Activated CD8-positive, alpha-beta T cell treated with anti-CD3 and anti-CD28 coated beads, Interleukin-2, amount 10 ng/mL, durations not matched to agents 7 days and 5 days (primary cell): ENCODE results near the gene VSTM2B. TPM values are rescaled to one million over a fixed set of nuclear protein-coding genes. Genes with fewer than 3 reads are reported as not detected.

Experiments
- ATAC-seq: fragments of 150-1000 bp; cut with Tn5 transposase; one replicate; pipeline ENCODE4 v1.10.0; 2021; ENCODE audit warnings: moderate library complexity
- CTCF ChIA-PET: fragments of 350-600 bp; sonication (Branson Sonifier 250); formaldehyde crosslinking; loops from one replicate; lab custom pipeline; 2021; ENCODE audit warnings: antibody characterized with exemption; lab: Charles Lee
- POLR2A ChIA-PET: fragments of 350-600 bp; sonication (Branson Sonifier 250); formaldehyde crosslinking; loops from one replicate; lab custom pipeline; 2021; ENCODE audit warnings: antibody characterized with exemption; lab: Charles Lee
- DNase-seq: peaks from one replicate; pipeline ENCODE4 v3.0.0-alpha.2; 2020
- H3K27ac Mint-ChIP-seq: one replicate; pipeline ENCODE4 v1.8.0; 2021; ENCODE audit warnings: mild to moderate bottlenecking, mixed read lengths
- H3K27me3 Mint-ChIP-seq: one replicate; pipeline ENCODE4 v1.8.0; 2021; ENCODE audit warnings: low read depth, mixed read lengths
- H3K36me3 Mint-ChIP-seq: one replicate; pipeline ENCODE4 v1.8.0; 2021; ENCODE audit warnings: low read depth, mixed read lengths
- H3K4me1 Mint-ChIP-seq: one replicate; pipeline ENCODE4 v1.8.0; 2021; ENCODE audit warnings: low read depth, mixed read lengths
- H3K4me3 Mint-ChIP-seq: one replicate; pipeline ENCODE4 v1.8.0; 2021; ENCODE audit warnings: mild to moderate bottlenecking, mixed read lengths
- H3K9me3 Mint-ChIP-seq: one replicate; pipeline ENCODE4 v1.8.0; 2022; ENCODE audit warnings: mixed read lengths; ENCODE audit not compliant: insufficient read depth
- total RNA-seq, 2 experiments: library from RNA; stranded (reverse); gene quantifications; one replicate each; pipeline ENCODE4 v1.2.3, GENCODE V29; 2021

Gene VSTM2B
- total RNA-seq, 2 experiments from 2014 or later, result not detected

DNA sequence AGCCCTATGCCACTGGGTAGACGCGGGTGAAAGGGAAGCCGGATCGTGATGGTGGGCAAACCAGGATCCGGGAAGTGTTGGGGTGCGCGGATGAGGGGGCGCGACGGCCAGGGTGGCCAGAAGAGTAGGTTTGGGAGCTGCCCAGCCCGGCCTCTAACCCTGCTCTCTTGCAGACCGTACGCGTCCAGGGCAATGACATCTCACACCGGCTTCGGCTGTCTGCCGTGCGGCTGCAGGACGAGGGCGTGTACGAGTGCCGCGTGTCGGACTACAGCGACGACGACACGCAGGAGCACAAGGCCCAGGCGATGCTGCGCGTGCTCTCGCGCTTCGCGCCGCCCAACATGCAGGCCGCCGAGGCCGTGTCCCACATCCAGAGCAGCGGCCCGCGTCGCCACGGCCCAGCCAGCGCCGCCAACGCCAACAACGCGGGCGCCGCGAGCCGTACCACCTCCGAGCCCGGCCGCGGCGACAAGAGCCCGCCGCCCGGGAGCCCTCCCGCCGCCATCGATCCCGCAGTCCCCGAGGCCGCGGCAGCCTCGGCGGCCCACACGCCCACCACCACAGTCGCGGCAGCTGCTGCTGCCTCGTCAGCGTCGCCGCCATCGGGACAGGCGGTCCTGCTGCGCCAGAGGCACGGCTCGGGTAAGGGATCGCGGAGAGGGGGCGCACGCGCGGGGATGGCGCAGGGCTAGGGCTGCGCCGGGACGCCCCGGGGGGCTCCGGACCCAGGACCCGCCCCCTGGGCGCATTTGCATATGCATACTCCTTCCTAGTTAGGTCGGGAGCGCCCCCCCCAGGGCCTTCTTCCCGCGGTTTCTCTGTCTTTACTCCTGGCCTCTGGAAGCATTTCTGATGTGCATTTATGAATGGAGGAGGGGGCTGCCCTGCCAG, 4.1 kb downstream of the VSTM2B start:
- H3K9me3 Mint-ChIP-seq, result no peaks in the 10 kb centered on the region
- no peak overlapping the region for H3K27ac Mint-ChIP-seq
- DNase-seq, result no peak
- no peaks in the 10 kb centered on the region for H3K36me3 Mint-ChIP-seq
- peaks cover 53% of the 10 kb centered on the region for H3K27me3 Mint-ChIP-seq
- ATAC-seq, result no peak
- ChIA-PET CTCF (interaction anchor here (1.1 to 1.8 kb wide), 2 partner anchors 9 to 62 kb away, joined by 3 to 5 read pairs; no protein-coding TSS in a partner anchor), POLR2A (no interaction called here)
- peak overlapping the region; percentile 34 for H3K4me3 Mint-ChIP-seq
- peaks cover 29% of the 10 kb centered on the region for H3K4me1 Mint-ChIP-seq

DNA sequence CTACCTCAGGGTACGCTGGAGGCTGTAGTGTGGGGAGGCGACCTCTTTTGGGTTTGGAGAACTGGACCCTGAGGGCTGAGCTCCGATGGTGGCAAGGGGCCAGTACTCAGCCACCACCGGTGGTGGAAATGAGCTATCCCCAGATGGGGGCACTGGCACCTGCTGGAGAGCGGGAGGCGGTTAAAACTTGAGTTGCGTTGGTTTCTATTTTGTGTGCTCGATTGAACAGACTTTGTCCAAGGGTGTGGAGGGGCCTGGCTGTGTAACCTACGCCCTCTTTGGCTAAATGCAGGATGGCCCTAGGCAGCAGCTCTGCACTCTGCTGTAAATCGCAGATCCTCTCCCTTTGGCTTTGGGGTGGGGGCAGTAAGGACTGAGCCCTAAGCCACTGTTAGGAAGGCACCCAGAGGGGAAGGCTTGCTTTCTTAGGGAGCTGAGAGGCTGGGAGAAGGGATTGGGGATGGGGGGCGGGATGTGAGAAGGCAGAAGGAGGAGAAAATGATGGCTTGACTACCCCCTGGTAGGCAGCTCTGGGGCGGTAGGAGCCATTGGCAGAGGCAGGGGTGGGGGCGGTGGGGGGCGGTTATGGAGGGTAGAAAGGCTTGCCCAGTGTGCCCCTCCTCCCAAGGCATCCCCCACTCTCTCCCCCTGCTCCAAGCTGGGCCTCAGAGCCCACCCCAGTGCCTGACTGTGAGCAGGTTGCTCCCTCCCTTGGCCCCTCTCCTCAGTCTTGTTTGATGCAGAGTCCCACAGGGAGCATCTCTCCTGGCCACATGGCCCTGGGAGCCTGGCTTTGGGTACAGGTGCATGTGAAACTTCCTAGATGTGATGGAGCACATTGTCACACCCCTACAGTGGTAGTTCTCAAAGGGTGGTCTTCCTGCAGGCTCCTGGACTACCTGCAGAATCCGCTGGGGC, 5.0 kb downstream of the VSTM2B start:
- Mint-ChIP-seq H3K4me1 (peaks cover 25% of the 10 kb centered on the region), H3K9me3 (no peaks in the 10 kb centered on the region), H3K27me3 (peaks cover 48% of the 10 kb centered on the region), H3K36me3 (no peaks in the 10 kb centered on the region), H3K27ac (no peak overlapping the region), H3K4me3 (no peak overlapping the region)
- ATAC-seq (no peak), DNase-seq (no peak)
- ChIA-PET CTCF (interaction anchor here (1.1 kb wide), 1 partner anchor 9 kb away, joined by 3 read pairs; no protein-coding TSS in a partner anchor), POLR2A (no interaction called here)

DNA sequence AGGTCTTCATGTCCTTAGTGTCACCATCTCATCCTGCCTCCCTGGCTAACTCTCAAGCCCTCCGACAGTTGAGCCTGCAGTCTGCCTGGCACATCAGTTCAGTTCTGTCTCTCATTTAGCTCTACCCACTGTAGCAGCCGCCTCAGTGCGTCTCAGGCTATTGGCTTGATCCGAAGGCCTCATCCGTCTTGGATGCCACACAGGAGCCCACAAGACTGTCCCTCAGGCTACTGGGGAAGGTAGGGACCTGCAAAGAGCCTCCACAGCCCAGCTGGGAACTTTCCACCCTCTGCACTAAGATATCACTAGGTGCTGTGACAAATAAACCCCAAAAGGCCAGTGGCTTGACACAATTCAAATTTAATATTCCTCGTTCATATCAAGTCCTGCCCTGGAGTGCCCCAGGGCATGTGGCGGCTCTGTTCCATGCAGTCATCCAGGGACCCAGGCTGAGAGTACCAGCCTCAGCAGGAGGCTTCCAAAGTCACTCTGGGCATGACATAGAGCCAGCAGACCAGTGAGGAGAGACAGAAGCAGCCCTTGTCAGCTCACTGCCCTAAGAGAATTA, 5.7 kb downstream of the VSTM2B start:
- no peak for DNase-seq
- ATAC-seq, result no peak
- CTCF ChIA-PET, result interaction anchor here (1.1 kb wide), 1 partner anchor 10 kb away, joined by 3 read pairs; no protein-coding TSS in a partner anchor
- no peak overlapping the region for H3K4me3 Mint-ChIP-seq
- H3K9me3 Mint-ChIP-seq, result no peaks in the 10 kb centered on the region
- POLR2A ChIA-PET, result no interaction called here
- no peaks in the 10 kb centered on the region for H3K36me3 Mint-ChIP-seq
- peaks cover 47% of the 10 kb centered on the region for H3K27me3 Mint-ChIP-seq
- H3K27ac Mint-ChIP-seq, result no peak overlapping the region
- peaks cover 25% of the 10 kb centered on the region for H3K4me1 Mint-ChIP-seq

DNA sequence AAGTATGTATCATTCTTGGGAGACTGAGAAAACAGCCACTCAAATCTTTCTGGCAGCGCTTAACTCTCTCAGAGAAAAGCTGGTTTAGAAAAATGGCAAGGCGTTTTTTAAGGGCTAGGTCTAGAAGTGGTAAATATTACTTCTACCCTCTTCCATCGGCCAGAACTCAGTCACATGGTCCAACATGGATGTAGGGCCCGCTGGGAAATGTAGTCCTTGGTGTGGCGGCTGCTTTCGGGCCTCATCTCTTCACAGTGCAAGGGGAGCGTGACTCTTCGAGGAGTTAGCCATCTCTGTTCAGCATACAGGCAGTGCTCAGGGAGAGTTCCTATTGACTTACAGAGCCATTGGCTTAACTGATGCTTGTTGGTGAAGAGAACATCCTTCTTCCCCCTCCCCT, 6.3 kb downstream of the VSTM2B start:
- no peak overlapping the region for H3K27ac Mint-ChIP-seq
- POLR2A ChIA-PET, result no interaction called here

DNA sequence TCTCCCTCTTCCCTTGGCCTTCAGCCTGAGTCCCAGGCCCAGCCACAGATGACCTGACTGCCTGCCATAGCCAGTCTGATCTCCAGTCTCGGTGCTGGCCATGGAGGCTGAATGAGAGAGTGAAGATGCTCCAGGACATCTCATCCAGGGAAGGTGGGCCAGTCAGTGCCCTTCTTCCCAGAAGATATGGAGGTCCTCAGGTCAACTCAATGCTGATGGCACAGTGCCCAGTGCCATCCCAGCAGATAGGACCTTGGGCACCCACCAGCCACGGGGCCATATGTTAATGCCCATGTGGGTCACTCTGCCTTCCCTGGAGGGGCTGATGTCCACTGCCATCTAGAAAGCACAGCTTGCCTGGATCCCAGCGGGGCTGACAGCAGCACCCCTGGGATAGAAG, 7.2 kb downstream of the VSTM2B start:
- ChIA-PET POLR2A (no interaction called here), CTCF (no interaction called here)
- Mint-ChIP-seq H3K4me3 (no peak overlapping the region), H3K36me3 (no peaks in the 10 kb centered on the region), H3K27me3 (peaks cover 37% of the 10 kb centered on the region), H3K4me1 (peaks cover 18% of the 10 kb centered on the region), H3K27ac (no peak overlapping the region), H3K9me3 (no peaks in the 10 kb centered on the region)
- no peak for ATAC-seq
- DNase-seq, result no peak

More for the DNA sequence above, 6.3 kb downstream of the VSTM2B start:
- DNase-seq (no peak), ATAC-seq (no peak)
- Mint-ChIP-seq H3K27me3 (peaks cover 44% of the 10 kb centered on the region), H3K9me3 (no peaks in the 10 kb centered on the region), H3K4me1 (peaks cover 25% of the 10 kb centered on the region), H3K36me3 (no peaks in the 10 kb centered on the region), H3K4me3 (no peak overlapping the region)
- CTCF ChIA-PET, result no interaction called here

DNA sequence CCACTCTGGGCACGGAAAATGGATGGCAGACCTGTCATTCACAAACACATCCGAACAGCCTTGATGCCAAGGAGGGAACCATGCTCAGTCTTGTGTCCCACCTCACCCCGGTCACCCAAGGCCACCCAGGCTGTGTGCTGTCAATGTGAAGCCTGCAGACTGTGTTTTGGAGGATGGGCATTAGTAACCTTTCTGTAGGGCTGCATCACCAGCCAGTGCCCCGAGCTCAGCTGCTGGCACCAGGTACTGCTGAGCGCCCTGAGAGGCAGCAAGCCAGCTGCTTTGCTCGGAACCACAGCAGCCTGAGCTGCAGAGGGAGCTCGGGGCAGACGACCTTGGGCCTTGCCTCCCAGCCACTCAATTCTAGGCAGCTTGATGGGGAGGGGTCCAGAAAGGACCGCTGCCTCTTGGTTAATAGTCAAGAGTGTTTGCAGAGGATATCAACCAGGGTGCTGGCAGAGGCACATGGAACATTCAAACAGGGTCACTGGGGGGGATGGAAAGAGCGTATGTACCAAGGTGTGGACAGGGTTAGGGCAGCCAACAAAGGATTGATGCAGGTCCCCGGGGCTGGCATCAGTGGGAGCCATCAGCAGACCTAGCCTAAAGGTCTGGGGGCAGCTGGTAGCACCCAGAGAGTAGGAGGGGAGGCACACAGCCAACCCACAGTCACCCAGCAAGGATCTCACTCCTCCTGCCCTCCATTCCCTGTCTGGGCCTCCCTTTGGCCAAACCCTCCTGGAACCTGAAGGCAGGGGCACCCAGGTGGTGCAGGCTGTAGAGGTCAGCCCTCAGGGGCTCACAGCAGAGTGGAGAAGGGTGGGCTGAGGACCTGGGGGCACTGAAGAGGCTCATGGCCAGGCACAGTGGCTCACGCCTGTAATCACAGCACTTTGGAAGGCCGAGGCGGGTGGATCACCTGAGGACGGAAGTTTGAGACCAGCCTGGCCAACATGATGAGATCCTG, 8.1 kb downstream of the VSTM2B start:
- ATAC-seq (no peak), DNase-seq (no peak)
- H3K27ac Mint-ChIP-seq, result no peak overlapping the region
- H3K4me1 Mint-ChIP-seq, result peaks cover 13% of the 10 kb centered on the region
- POLR2A ChIA-PET, result no interaction called here
- H3K36me3 Mint-ChIP-seq, result no peaks in the 10 kb centered on the region
- H3K27me3 Mint-ChIP-seq, result peaks cover 31% of the 10 kb centered on the region
- no peaks in the 10 kb centered on the region for H3K9me3 Mint-ChIP-seq
- CTCF ChIA-PET, result no interaction called here
- H3K4me3 Mint-ChIP-seq, result no peak overlapping the region

DNA sequence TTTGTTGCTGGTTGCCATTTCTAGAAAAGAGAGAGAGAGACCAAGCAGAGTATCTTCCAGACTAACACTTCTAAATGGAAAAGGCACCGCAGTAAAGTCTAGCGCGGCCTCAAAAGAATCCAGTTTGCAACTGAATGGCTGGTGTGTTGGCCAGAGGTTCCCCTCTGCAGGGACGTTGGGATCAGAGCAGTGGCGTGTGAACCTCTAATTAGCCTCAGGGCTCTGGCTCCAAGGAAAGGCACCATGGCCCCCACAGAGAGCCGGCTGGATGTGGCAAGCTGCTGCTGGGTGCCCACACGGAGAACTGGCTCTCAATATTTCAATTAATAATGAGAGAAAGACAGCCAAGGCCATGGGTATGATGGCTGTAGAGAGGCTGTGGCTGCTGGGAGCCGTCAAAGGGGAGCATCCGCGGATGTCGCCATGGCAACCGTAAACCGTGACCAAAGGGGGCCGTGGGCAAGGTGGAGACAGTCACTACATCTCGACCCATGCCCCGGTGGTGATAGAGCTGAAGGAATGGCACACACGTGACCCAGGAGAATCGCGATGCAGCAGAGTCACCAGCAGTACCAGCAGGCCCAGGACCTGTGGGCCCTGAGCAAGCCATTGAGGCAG, 9.5 kb downstream of the VSTM2B start:
- no peaks in the 10 kb centered on the region for H3K9me3 Mint-ChIP-seq
- ChIA-PET CTCF (no interaction called here), POLR2A (no interaction called here)
- H3K36me3 Mint-ChIP-seq, result no peaks in the 10 kb centered on the region
- no peak overlapping the region for H3K4me3 Mint-ChIP-seq
- no peak overlapping the region for H3K27ac Mint-ChIP-seq
- H3K4me1 Mint-ChIP-seq, result peaks cover 3% of the 10 kb centered on the region
- peaks cover 20% of the 10 kb centered on the region for H3K27me3 Mint-ChIP-seq
- ATAC-seq, result no peak
- no peak for DNase-seq

DNA sequence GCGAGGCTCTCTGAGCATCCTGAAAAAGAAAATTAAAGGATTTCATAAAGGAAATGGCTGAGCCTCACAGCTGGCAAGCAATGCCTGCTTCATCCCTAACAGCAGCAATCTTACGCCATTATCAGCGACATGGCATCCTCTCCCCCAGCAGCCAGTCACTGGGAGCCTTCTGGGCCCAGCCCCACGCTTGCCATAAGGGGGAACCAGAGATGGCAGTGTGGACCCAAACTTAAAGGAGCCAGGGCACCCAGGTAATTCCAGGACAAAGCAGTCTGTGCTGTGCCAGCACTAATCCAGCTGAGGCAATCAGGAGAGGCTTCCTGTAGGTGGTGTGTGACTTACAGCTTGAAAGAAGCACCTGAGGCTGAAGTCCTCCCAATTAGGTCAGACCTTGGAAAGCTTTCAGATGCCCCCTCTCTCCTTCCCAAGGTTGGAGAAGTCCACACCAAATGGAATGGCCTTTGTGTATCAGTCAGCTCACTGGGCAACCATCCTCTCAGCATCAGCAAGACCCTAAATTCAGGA, 10.3 kb downstream of the VSTM2B start:
- H3K27me3 Mint-ChIP-seq, result peaks cover 13% of the 10 kb centered on the region
- no peak for ATAC-seq
- no peaks in the 10 kb centered on the region for H3K36me3 Mint-ChIP-seq
- ChIA-PET POLR2A (no interaction called here), CTCF (interaction anchor here (1.3 to 1.8 kb wide), 2 partner anchors 8 to 61 kb away, joined by 3 to 6 read pairs; no protein-coding TSS in a partner anchor)
- DNase-seq, result no peak
- no peak overlapping the region for H3K4me3 Mint-ChIP-seq
- H3K27ac Mint-ChIP-seq, result no peak overlapping the region
- no peaks in the 10 kb centered on the region for H3K9me3 Mint-ChIP-seq
- no peaks in the 10 kb centered on the region for H3K4me1 Mint-ChIP-seq

DNA sequence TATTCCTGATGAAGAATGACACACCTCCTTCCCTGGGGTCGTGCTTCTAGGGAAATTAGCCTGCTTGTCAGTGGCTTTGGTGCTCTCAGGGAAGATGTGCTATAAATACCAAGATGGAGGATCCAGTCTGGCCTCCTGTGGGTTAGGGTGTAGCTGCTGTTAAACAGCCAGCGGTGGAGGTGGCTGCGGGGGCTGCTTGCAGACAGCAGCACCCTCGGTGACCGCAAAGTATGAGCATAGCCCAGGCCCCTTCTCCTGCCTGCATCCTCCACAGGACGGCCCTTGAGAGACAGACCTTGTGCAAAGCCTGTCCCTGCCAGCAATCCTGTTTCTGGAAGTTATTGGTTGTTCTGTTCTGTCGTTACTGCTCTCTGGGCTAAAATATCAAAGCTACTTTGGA, 11.4 kb downstream of the VSTM2B start:
- DNase-seq, result no peak
- Mint-ChIP-seq H3K27ac (no peak overlapping the region), H3K4me3 (no peak overlapping the region), H3K27me3 (peaks cover 5% of the 10 kb centered on the region), H3K9me3 (no peaks in the 10 kb centered on the region), H3K36me3 (no peaks in the 10 kb centered on the region), H3K4me1 (no peaks in the 10 kb centered on the region)
- CTCF ChIA-PET, result interaction anchor here (1.3 to 1.8 kb wide), 2 partner anchors 9 to 60 kb away, joined by 3 to 6 read pairs; no protein-coding TSS in a partner anchor
- POLR2A ChIA-PET, result no interaction called here
- no peak for ATAC-seq

DNA sequence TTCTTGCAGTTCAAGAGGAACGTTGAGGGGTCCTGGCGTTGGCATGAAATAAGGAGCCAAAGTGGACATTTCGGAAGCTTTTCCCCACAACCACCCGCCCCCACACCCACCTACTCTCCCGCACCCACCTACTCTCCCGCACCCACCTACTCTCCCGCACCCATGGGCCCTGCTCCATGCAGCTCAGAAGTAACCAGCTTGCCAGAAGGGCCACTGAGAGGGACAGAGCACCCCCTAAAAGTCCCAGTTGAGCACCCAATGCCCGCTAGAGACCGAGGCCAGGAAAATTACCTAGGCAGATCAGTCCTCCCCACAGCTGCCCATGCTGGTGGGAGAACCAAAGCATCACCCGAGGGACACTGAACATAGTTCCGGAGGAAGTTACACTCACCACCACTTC, 11.8 kb downstream of the VSTM2B start:
- DNase-seq (no peak), ATAC-seq (no peak)
- ChIA-PET POLR2A (no interaction called here), CTCF (interaction anchor here (1.8 kb wide), 1 partner anchor 9 kb away, joined by 6 read pairs; no protein-coding TSS in a partner anchor)
- no peak overlapping the region for H3K27ac Mint-ChIP-seq
- H3K9me3 Mint-ChIP-seq, result no peaks in the 10 kb centered on the region
- H3K4me1 Mint-ChIP-seq, result no peaks in the 10 kb centered on the region
- H3K36me3 Mint-ChIP-seq, result no peaks in the 10 kb centered on the region
- H3K27me3 Mint-ChIP-seq, result peaks cover under 1% of the 10 kb centered on the region
- no peak overlapping the region for H3K4me3 Mint-ChIP-seq
